Ishikawa (cell line): ENCODE results near the gene DMXL2.

ENCODE experiments used
- CEBPB ChIP-seq: IDR thresholded peaks from 2 replicates; pipeline ENCODE4 v1.6.1; 2012
- CREB1 ChIP-seq: IDR thresholded peaks from 2 replicates; pipeline ENCODE4 v1.6.1; 2012; ENCODE audit warnings: low read depth
- EGR1 ChIP-seq: IDR thresholded peaks from 2 replicates; pipeline ENCODE4 v1.6.1; 2012
- EP300 ChIP-seq: IDR thresholded peaks from 2 replicates; pipeline ENCODE4 v1.6.1; 2012; ENCODE audit warnings: borderline replicate concordance
- FOXM1 ChIP-seq: IDR thresholded peaks from 2 replicates; pipeline ENCODE4 v1.6.1; 2012; ENCODE audit warnings: low read depth, borderline replicate concordance
- MAX ChIP-seq: IDR thresholded peaks from 2 replicates; pipeline ENCODE4 v1.6.1; 2012
- NFIC ChIP-seq: IDR thresholded peaks from 2 replicates; pipeline ENCODE4 v1.6.1; 2012
- RAD21 ChIP-seq: IDR thresholded peaks from 2 replicates; pipeline ENCODE4 v1.6.1; 2012; ENCODE audit warnings: low read depth
- REST ChIP-seq: IDR thresholded peaks from 2 replicates; pipeline ENCODE4 v1.6.1; 2012; ENCODE audit warnings: low read depth, mild to moderate bottlenecking
- TAF1 ChIP-seq: IDR thresholded peaks from 2 replicates; pipeline ENCODE4 v1.6.1; 2012; ENCODE audit warnings: low read depth, mild to moderate bottlenecking
- TCF12 ChIP-seq: IDR thresholded peaks from 2 replicates; pipeline ENCODE4 v1.6.1; 2012; ENCODE audit warnings: low read depth
- TEAD4 ChIP-seq: IDR thresholded peaks from 2 replicates; pipeline ENCODE4 v1.6.1; 2012
- USF1 ChIP-seq: IDR thresholded peaks from 2 replicates; pipeline ENCODE4 v1.6.1; 2012
- YY1 ChIP-seq: IDR thresholded peaks from 2 replicates; pipeline ENCODE4 v1.6.1; 2012; ENCODE audit warnings: low read depth
- ZBTB7A ChIP-seq: IDR thresholded peaks from 2 replicates; pipeline ENCODE4 v1.6.1; 2012; ENCODE audit warnings: low read depth

The DMXL2 gene

GRCh38 chr15:51438526-51438925 is 184.0 kb downstream of the DMXL2 start:
- TF ChIP-seq YY1 (no peak), REST (no peak), EGR1 (no peak), ZBTB7A (no peak), MAX (no peak), FOXM1 (no peak), TCF12 (no peak), USF1 (no peak), TAF1 (no peak), RAD21 (no peak), NFIC (no peak), EP300 (no peak), CEBPB (no peak), TEAD4 (no peak), CREB1 (no peak)

GRCh38 chr15:51425517-51426040 is 197.0 kb downstream of the DMXL2 start:
- no peak for TF ChIP-seq TAF1
- no peak for TF ChIP-seq ZBTB7A
- no peak for TF ChIP-seq TCF12
- TF ChIP-seq CEBPB = no peak

- TF ChIP-seq CEBPB = no peak
- TF ChIP-seq TCF12 = no peak
- TF ChIP-seq NFIC = no peak
- TF ChIP-seq EP300 = no peak
Observed at GRCh38 chr15:51424780-51425179, 197.8 kb downstream of the DMXL2 start.

- TF ChIP-seq FOXM1 (no peak), CEBPB (no peak), EGR1 (no peak), ZBTB7A (no peak), EP300 (no peak), MAX (no peak), USF1 (no peak), CREB1 (no peak), RAD21 (no peak), TAF1 (no peak), NFIC (no peak), TEAD4 (no peak), YY1 (no peak), TCF12 (no peak), REST (no peak)
Observed at GRCh38 chr15:51416129-51416528, 206.4 kb downstream of the DMXL2 start.

- TF ChIP-seq EP300 = no peak
- TF ChIP-seq TAF1 = no peak
- TF ChIP-seq FOXM1 = no peak
- no peak for TF ChIP-seq TCF12
- TF ChIP-seq CREB1 = no peak
- no peak for TF ChIP-seq YY1
- TF ChIP-seq RAD21 = no peak
- no peak for TF ChIP-seq TEAD4
Observed at GRCh38 chr15:51414256-51414860, 208.2 kb downstream of the DMXL2 start.

GRCh38 chr15:51405693-51406523 is 216.7 kb downstream of the DMXL2 start:
- TF ChIP-seq CEBPB (no peak), REST (no peak), TAF1 (no peak), NFIC (no peak), RAD21 (no peak), YY1 (no peak), TEAD4 (no peak), CREB1 (no peak), USF1 (no peak), ZBTB7A (no peak), EP300 (no peak)
